ENCODE data around the gene ITGAD. TPM values are rescaled to one million over a fixed set of nuclear protein-coding genes. Genes with fewer than 3 reads are reported as not detected.
A peak's percentile ranks its signal among the peaks of the same experiment; 100 is the strongest.

The ITGAD gene
- total and polyA plus RNA-seq, 2 donors: 0.28 to 0.78 TPM

DNA sequence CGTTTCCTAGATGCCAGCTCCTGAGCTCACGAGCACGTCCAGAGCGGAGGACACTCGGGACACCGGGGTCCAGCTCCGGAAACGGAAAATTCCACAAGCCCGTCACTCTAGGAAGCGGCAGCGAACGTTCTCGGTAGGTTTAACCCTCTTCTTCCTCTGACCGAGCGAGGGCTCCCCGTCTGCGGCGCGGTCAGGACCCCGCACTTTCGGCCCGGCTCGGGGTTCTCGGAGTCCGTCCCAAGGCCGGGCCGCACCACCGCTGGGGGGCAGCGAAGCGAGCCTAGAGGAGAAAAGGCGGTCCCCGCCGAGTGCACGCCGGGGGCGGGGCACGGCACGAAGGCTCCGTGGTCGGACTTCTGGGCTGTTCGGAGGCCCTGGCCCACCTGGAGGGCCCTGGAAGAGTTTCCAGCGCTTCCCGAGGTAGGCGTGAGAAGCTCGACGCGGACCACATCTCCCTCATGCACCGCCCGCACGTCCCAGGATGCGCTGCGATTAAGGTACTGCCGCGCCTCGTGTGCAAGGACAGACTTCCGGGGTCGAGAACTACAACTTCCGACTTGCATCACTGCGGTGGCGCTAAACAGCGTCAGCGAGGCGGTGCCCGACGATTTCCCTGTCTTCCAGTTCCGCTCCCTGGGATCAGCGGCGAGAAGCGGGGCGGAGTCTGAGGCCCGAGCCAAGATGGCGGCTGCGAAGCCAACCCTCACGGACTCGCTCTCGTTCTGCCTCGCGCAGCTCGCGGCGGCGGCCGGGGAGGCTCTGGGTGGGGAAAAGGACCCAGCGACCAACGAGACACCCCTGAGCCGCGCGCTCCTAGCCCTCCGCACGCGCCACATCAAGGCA, 65.9 kb downstream of the ITGAD start, which contains the start of gene ARMC5:
ARMC5 (plus strand) TSS at position 658 of the 843 bp plus-strand sequence; CDS start at position 682, 24 bp downstream.
- H3K27ac ChIP-seq (ENCODE audit: low read depth in 1 of 2, low read length in 1 of 2): peak within 1 kb of the TSS; percentile 100
- no peaks in the 10 kb centered on the region for H3K27me3 ChIP-seq (ENCODE audit: control insufficient read depth in 2 of 2, insufficient read depth in 1 of 2, low read length in 1 of 2)
- peaks cover 14 to 17% of the 10 kb centered on the region in 2 donors for H3K36me3 ChIP-seq (ENCODE audit: control insufficient read depth in 2 of 2, insufficient read depth in 2 of 2, low read length in 1 of 2)
- DNase-seq (ENCODE audit: low read depth in 6 of 9, low spot score in 9 of 9): peak; percentile 92 to 99 (median 96)
- H3K4me3 ChIP-seq (ENCODE audit: low read length in 2 of 2): peak within 1 kb of the TSS; percentile 79
- H3K9me3 ChIP-seq (ENCODE audit: control insufficient read depth in 2 of 2, insufficient read depth in 1 of 2, low read length in 1 of 2): no peaks in the 10 kb centered on the region
- WGBS: under 1% methylated on average over 91 of the region's 91 CpGs
- peaks cover 24 to 36% of the 10 kb centered on the region in 2 donors for H3K4me1 ChIP-seq (ENCODE audit: control insufficient read depth in 2 of 2, insufficient read depth in 2 of 2, low read length in 2 of 2)

DNA sequence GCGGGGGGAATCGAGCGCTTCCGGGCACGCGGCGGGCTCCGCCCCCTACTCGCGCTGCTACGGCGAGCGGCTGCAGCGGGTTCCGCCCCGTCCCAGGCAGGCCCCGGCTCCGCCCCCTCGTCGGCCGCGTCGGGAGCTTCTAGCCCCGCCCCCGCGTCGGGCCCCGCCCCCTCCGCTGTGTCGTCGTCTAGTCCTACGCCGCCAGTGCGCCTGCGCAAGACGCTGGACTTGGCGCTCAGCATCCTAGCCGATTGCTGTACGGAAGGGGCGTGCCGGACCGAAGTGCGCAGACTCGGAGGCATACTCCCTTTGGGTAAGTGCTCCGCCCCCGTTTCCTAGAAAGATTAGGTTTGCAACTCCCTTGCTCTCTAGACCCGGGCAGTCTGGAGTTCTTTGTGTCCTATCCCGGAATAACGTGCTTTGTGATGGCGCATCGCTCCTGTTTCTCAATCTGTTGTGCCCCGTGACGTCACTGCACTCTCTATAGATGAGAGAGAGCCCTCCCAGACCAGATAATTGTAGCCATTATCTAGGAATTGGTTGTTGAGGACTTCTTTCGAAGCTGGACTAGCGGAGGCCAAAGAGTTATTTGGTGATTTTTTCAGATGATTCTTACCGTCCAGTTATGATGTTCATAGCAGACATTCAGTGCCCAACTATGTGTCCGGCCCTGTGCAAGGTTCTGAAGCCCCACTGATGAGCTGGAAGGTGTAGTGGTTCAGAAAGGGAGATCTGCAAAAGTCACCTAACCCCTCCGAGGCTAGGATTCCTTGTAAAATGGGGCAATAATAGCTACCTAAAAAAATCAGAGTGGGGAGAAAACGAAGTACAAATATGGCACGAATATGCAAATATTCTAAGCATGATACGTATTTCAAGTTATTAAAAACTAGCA, 66.8 kb downstream of the ITGAD start:
- Histone ChIP-seq H3K9me3 (ENCODE audit: control insufficient read depth in 2 of 2, insufficient read depth in 1 of 2, low read length in 1 of 2) (no peaks in the 10 kb centered on the region), H3K4me3 (ENCODE audit: low read length in 2 of 2) (peak overlapping the region; percentile 79), H3K27me3 (ENCODE audit: control insufficient read depth in 2 of 2, insufficient read depth in 1 of 2, low read length in 1 of 2) (no peaks in the 10 kb centered on the region), H3K4me1 (ENCODE audit: control insufficient read depth in 2 of 2, insufficient read depth in 2 of 2, low read length in 2 of 2) (peaks cover 24 to 36% of the 10 kb centered on the region in 2 donors), H3K36me3 (ENCODE audit: control insufficient read depth in 2 of 2, insufficient read depth in 2 of 2, low read length in 1 of 2) (peaks cover 17 to 25% of the 10 kb centered on the region in 2 donors), H3K27ac (ENCODE audit: low read depth in 1 of 2, low read length in 1 of 2) (peak overlapping the region; percentile 100)
- DNase-seq (ENCODE audit: low read depth in 6 of 9, low spot score in 9 of 9): peak; percentile 98 to 99 (median 98)
- WGBS: 6% methylated on average over 61 of the region's 61 CpGs

GRCh38 chr16:31460582-31461002, 67.5 kb downstream of the ITGAD start:
- peak in 2 of 9 donors; percentile 42 to 69 for DNase-seq (ENCODE audit: low read depth in 6 of 9, low spot score in 9 of 9)

DNA sequence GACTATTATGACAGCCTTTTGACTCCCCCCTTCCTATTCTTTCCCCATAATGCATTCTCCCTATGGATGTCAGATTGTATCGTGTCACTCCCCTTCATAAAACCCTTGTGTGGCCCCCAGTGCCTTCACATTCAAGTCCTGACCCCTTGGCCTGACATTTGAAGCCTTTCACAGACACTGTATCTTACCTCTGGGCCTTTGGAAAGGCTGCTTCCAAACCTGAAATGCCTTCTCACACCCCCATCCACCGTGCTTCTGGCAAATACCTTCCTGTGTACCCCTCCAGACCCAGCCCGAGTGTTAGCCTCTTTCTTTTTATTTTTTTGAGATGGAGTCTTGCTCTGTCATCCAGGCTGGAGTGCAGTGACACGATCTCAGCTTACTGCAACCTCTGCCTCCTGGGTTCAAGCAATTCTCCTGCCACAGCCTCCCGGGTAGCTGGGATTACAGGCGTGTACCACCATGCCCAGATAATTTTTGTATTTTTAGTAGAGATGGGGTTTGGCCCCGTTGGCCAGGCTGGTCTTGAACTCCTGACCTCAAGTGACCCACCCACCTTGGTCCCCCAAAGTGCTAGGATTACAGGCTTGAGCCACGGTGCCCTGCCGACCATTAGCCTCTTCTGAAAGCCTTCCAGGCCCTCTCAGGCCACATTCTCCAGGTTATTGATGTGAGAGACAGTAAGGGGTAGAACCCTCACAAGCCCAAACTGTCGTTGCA, 68.2 kb downstream of the ITGAD start:
- no peaks in the 10 kb centered on the region for H3K9me3 ChIP-seq (ENCODE audit: control insufficient read depth in 2 of 2, insufficient read depth in 1 of 2, low read length in 1 of 2)
- no peak overlapping the region for H3K4me3 ChIP-seq (ENCODE audit: low read length in 2 of 2)
- no peak for DNase-seq (ENCODE audit: low read depth in 6 of 9, low spot score in 9 of 9)
- peaks cover 28 to 35% of the 10 kb centered on the region in 2 donors for H3K36me3 ChIP-seq (ENCODE audit: control insufficient read depth in 2 of 2, insufficient read depth in 2 of 2, low read length in 1 of 2)
- WGBS: 96% methylated on average over 10 of the region's 10 CpGs
- peaks cover 20 to 31% of the 10 kb centered on the region in 2 donors for H3K4me1 ChIP-seq (ENCODE audit: control insufficient read depth in 2 of 2, insufficient read depth in 2 of 2, low read length in 2 of 2)
- no peaks in the 10 kb centered on the region for H3K27me3 ChIP-seq (ENCODE audit: control insufficient read depth in 2 of 2, insufficient read depth in 1 of 2, low read length in 1 of 2)
- no peak overlapping the region for H3K27ac ChIP-seq (ENCODE audit: low read depth in 1 of 2, low read length in 1 of 2)

More at GRCh38 chr16:31460582-31461002, 67.5 kb downstream of the ITGAD start:
- 64% methylated on average over 8 of the region's 8 CpGs for WGBS
- no peaks in the 10 kb centered on the region for H3K9me3 ChIP-seq (ENCODE audit: control insufficient read depth in 2 of 2, insufficient read depth in 1 of 2, low read length in 1 of 2)
- H3K4me1 ChIP-seq (ENCODE audit: control insufficient read depth in 2 of 2, insufficient read depth in 2 of 2, low read length in 2 of 2): peaks cover 24 to 36% of the 10 kb centered on the region in 2 donors
- H3K4me3 ChIP-seq (ENCODE audit: low read length in 2 of 2): peak overlapping the region; percentile 37 to 79
- H3K36me3 ChIP-seq (ENCODE audit: control insufficient read depth in 2 of 2, insufficient read depth in 2 of 2, low read length in 1 of 2): peaks cover 21 to 29% of the 10 kb centered on the region in 2 donors
- peak overlapping the region in 1 of 2 donors; percentile 67 for H3K27ac ChIP-seq (ENCODE audit: low read depth in 1 of 2, low read length in 1 of 2)
- no peaks in the 10 kb centered on the region for H3K27me3 ChIP-seq (ENCODE audit: control insufficient read depth in 2 of 2, insufficient read depth in 1 of 2, low read length in 1 of 2)

GRCh38 chr16:31461921-31462804, 69.0 kb downstream of the ITGAD start:
- no peak overlapping the region for H3K4me3 ChIP-seq (ENCODE audit: low read length in 2 of 2)
- H3K9me3 ChIP-seq (ENCODE audit: control insufficient read depth in 2 of 2, insufficient read depth in 1 of 2, low read length in 1 of 2): no peaks in the 10 kb centered on the region
- H3K27me3 ChIP-seq (ENCODE audit: control insufficient read depth in 2 of 2, insufficient read depth in 1 of 2, low read length in 1 of 2): no peaks in the 10 kb centered on the region
- H3K4me1 ChIP-seq (ENCODE audit: control insufficient read depth in 2 of 2, insufficient read depth in 2 of 2, low read length in 2 of 2): peaks cover 19 to 32% of the 10 kb centered on the region in 2 donors
- peaks cover 28 to 42% of the 10 kb centered on the region in 2 donors for H3K36me3 ChIP-seq (ENCODE audit: control insufficient read depth in 2 of 2, insufficient read depth in 2 of 2, low read length in 1 of 2)
- no peak for DNase-seq (ENCODE audit: low read depth in 6 of 9, low spot score in 9 of 9)
- no peak overlapping the region for H3K27ac ChIP-seq (ENCODE audit: low read depth in 1 of 2, low read length in 1 of 2)
- WGBS: 98% methylated on average over 35 of the region's 35 CpGs

GRCh38 chr16:31464348-31464769, 71.2 kb downstream of the ITGAD start:
- DNase-seq (ENCODE audit: low read depth in 6 of 9, low spot score in 9 of 9): no peak
- Histone ChIP-seq H3K4me3 (ENCODE audit: low read length in 2 of 2) (no peak overlapping the region), H3K27ac (ENCODE audit: low read depth in 1 of 2, low read length in 1 of 2) (no peak overlapping the region), H3K9me3 (ENCODE audit: control insufficient read depth in 2 of 2, insufficient read depth in 1 of 2, low read length in 1 of 2) (no peaks in the 10 kb centered on the region), H3K27me3 (ENCODE audit: control insufficient read depth in 2 of 2, insufficient read depth in 1 of 2, low read length in 1 of 2) (no peaks in the 10 kb centered on the region), H3K4me1 (ENCODE audit: control insufficient read depth in 2 of 2, insufficient read depth in 2 of 2, low read length in 2 of 2) (peaks cover 10 to 25% of the 10 kb centered on the region in 2 donors), H3K36me3 (ENCODE audit: control insufficient read depth in 2 of 2, insufficient read depth in 2 of 2, low read length in 1 of 2) (peaks cover 28 to 45% of the 10 kb centered on the region in 2 donors)
- 98% methylated on average over 36 of the region's 36 CpGs for WGBS

GRCh38 chr16:31464781-31465260, 71.7 kb downstream of the ITGAD start:
- Histone ChIP-seq H3K36me3 (ENCODE audit: control insufficient read depth in 2 of 2, insufficient read depth in 2 of 2, low read length in 1 of 2) (peaks cover 28 to 45% of the 10 kb centered on the region in 2 donors), H3K27me3 (ENCODE audit: control insufficient read depth in 2 of 2, insufficient read depth in 1 of 2, low read length in 1 of 2) (no peaks in the 10 kb centered on the region), H3K4me1 (ENCODE audit: control insufficient read depth in 2 of 2, insufficient read depth in 2 of 2, low read length in 2 of 2) (peaks cover 10 to 25% of the 10 kb centered on the region in 2 donors), H3K9me3 (ENCODE audit: control insufficient read depth in 2 of 2, insufficient read depth in 1 of 2, low read length in 1 of 2) (no peaks in the 10 kb centered on the region), H3K27ac (ENCODE audit: low read depth in 1 of 2, low read length in 1 of 2) (no peak overlapping the region), H3K4me3 (ENCODE audit: low read length in 2 of 2) (no peak overlapping the region)
- WGBS: 98% methylated on average over 17 of the region's 17 CpGs
- no peak for DNase-seq (ENCODE audit: low read depth in 6 of 9, low spot score in 9 of 9)

All from thymus (tissue), 11 donors.